ENCODE data around the gene SURF1.
"Not testable (repeated sequence)": the region's sequence is repeated elsewhere in the genome, so short reads cannot be mapped to it uniquely, and the experiment has no call there.

The SURF1 gene

GRCh38 chr9:133356391-133357091, at the start of gene SURF1, which contains the start of gene SURF2:
SURF1 (minus strand) TSS chr9:133356487; CDS start chr9:133356453, 34 bp downstream.
SURF2 (plus strand) TSS chr9:133356550; CDS start chr9:133356593, 43 bp downstream.
- peak; percentile 80 for DNase-seq

GRCh38 chr9:133405508-133406438, 49.5 kb upstream of the SURF1 start:
- DNase-seq: no peak

- no peak for DNase-seq
These were observed 48.2 kb upstream of the SURF1 start for GRCh38 chr9:133404454-133405002.

GRCh38 chr9:133403766-133404453, 47.6 kb upstream of the SURF1 start:
- peak; percentile 86 for DNase-seq

- DNase-seq: no peak
These were observed 46.4 kb upstream of the SURF1 start for GRCh38 chr9:133402689-133403088.

- DNase-seq: no peak
These were observed 45.3 kb upstream of the SURF1 start for GRCh38 chr9:133401588-133401987.

GRCh38 chr9:133400292-133400691, 44.0 kb upstream of the SURF1 start:
- no peak for DNase-seq

- no peak for DNase-seq
These were observed 41.6 kb upstream of the SURF1 start for GRCh38 chr9:133397895-133398294.

GRCh38 chr9:133397370-133397769, 41.1 kb upstream of the SURF1 start:
- DNase-seq: no peak

- no peak for DNase-seq
These were observed 40.7 kb upstream of the SURF1 start for GRCh38 chr9:133396952-133397351.

GRCh38 chr9:133394687-133395271, 38.5 kb upstream of the SURF1 start:
- DNase-seq: no peak

GRCh38 chr9:133393399-133393798, 37.1 kb upstream of the SURF1 start:
- no peak for DNase-seq

- DNase-seq: not testable (repeated sequence)
These were observed 36.0 kb upstream of the SURF1 start for GRCh38 chr9:133392308-133392707.

- DNase-seq: not testable (repeated sequence)
These were observed 35.2 kb upstream of the SURF1 start for GRCh38 chr9:133391449-133391848.

GRCh38 chr9:133390713-133391112, 34.4 kb upstream of the SURF1 start:
- DNase-seq: no peak

- DNase-seq: no peak
These were observed 33.3 kb upstream of the SURF1 start for GRCh38 chr9:133389562-133389961.

- no peak for DNase-seq
These were observed 32.8 kb upstream of the SURF1 start for GRCh38 chr9:133389025-133389557.

- no peak for DNase-seq
These were observed 31.4 kb upstream of the SURF1 start for GRCh38 chr9:133387680-133388079.

GRCh38 chr9:133386338-133386737, 30.1 kb upstream of the SURF1 start:
- DNase-seq: no peak

GRCh38 chr9:133385452-133385851, 29.2 kb upstream of the SURF1 start:
- DNase-seq: no peak

GRCh38 chr9:133384736-133385321, 28.5 kb upstream of the SURF1 start:
- no peak for DNase-seq

- no peak for DNase-seq
These were observed 27.2 kb upstream of the SURF1 start for GRCh38 chr9:133383438-133383837.

All from NCI-H2029 (cell line).